K562 (cell line): Measurements from ENCODE around the gene P2RY13. TPM values are rescaled to one million over a fixed set of nuclear protein-coding genes. Genes with fewer than 3 reads are reported as not detected.

Experiments used
- ATAC-seq: fragments of 200-7000 bp; cut with Tn5 transposase; 3 replicates; pipeline ENCODE4 v1.9.1; 2020; ENCODE audit warnings: moderate library complexity
- BruUV-seq: library from RNA; stranded (reverse); fragments of 400-500 nt; replicated peaks from 2 replicates; lab custom pipeline; 2021; lab: Mats Ljungman, UMichigan
- CTCF ChIA-PET: fragments of 300-600 bp; formaldehyde crosslinking; extraction: SDS; loops from one replicate; lab custom pipeline; 2021; ENCODE audit warnings: low intra/inter-chr PET ratio; lab: Yijun Ruan, JAX
- POLR2A ChIA-PET: fragments of 300-600, 350-650 bp; sonication (Branson Sonifier 250); formaldehyde crosslinking; extraction: SDS; loops from one replicate; lab custom pipeline; 2021; ENCODE audit warnings: antibody characterized with exemption, inconsistent platforms; lab: Yijun Ruan, JAX
- DNase-seq, 4 experiments: peaks; one replicate each; pipeline versions ENCODE4 v3.0.0 to v3.0.0-alpha.2; 2011 to 2018; ENCODE audit warnings: low spot score in 3 of 4, mixed read lengths in 3 of 4; ENCODE audit errors: extremely low read depth in 1 of 4
- FAIRE-seq: peaks from 2 replicates; lab custom pipeline; 2011; peaks lifted over from hg19 to GRCh38; lab: Jason Lieb, UNC
- H2AFZ ChIP-seq: 2 replicates; pipeline ENCODE4 v1.6.0; 2011; ENCODE audit warnings: low read depth, low read length, control low read depth, inconsistent platforms
- H3K27ac ChIP-seq: fragments of 200-600 bp; 3 replicates; pipeline ENCODE4 v1.8.0; 2011; ENCODE audit warnings: low read depth, mild to moderate bottlenecking, control low read depth, inconsistent platforms, low read length, moderate library complexity, mixed read lengths; ENCODE audit errors: extremely low read depth
- H3K27me3 ChIP-seq, 2 experiments: fragments of 300-600 bp in 1 of 2; 2 replicates in 1 of 2; 3 replicates in 1 of 2; pipeline versions ENCODE4 v1.6.0 to v1.8.0; 2011; ENCODE audit warnings: inconsistent platforms in 2 of 2, low read length in 2 of 2, mild to moderate bottlenecking in 1 of 2, mixed read lengths in 1 of 2, moderate library complexity in 1 of 2; ENCODE audit not compliant: control insufficient read depth in 2 of 2, insufficient read depth in 2 of 2
- H3K36me3 ChIP-seq: fragments of 300-600 bp; 3 replicates; pipeline ENCODE4 v1.8.0; 2011; ENCODE audit warnings: mild to moderate bottlenecking, low read length, inconsistent platforms; ENCODE audit not compliant: control insufficient read depth, insufficient read depth
- H3K4me1 ChIP-seq, 2 experiments: fragments of 200-600 bp in 1 of 2; replicated peaks in 1 of 2; 2 replicates in 1 of 2; 3 replicates in 1 of 2; pipeline versions ENCODE4 v1.5.1 to v1.8.0; 2011; ENCODE audit warnings: inconsistent platforms in 2 of 2, low read length in 2 of 2, mild to moderate bottlenecking in 1 of 2, mixed read lengths in 1 of 2, moderate library complexity in 1 of 2; ENCODE audit not compliant: control insufficient read depth in 2 of 2, insufficient read depth in 2 of 2
- H3K4me2 ChIP-seq: 2 replicates; pipeline ENCODE4 v1.6.1; 2011; ENCODE audit warnings: low read length, control low read depth, inconsistent platforms, mixed read lengths; ENCODE audit not compliant: insufficient read depth
- H3K4me3 ChIP-seq: fragments of 200-600 bp; sonication (generic), shearing (Covaris generic); 2 replicates; pipeline ENCODE4 v1.5.1; 2016; ENCODE audit warnings: control low read depth, inconsistent platforms
- H3K79me2 ChIP-seq: fragments of 200-600 bp; 3 replicates; pipeline ENCODE4 v1.8.0; 2011; ENCODE audit warnings: low read length, inconsistent platforms; ENCODE audit not compliant: control insufficient read depth, insufficient read depth
- H3K9ac ChIP-seq, 2 experiments: 2 replicates each; pipeline versions ENCODE4 v1.6.0 to v1.6.1; 2011; ENCODE audit warnings: low read depth in 2 of 2, low read length in 2 of 2, control low read depth in 1 of 2, inconsistent platforms in 1 of 2, mild to moderate bottlenecking in 1 of 2, mixed read lengths in 1 of 2; ENCODE audit not compliant: insufficient read depth in 1 of 2
- H3K9me1 ChIP-seq: one replicate; pipeline ENCODE4 v1.6.0; 2011; ENCODE audit warnings: inconsistent platforms, mild to moderate bottlenecking, low read length, moderate library complexity; ENCODE audit not compliant: control insufficient read depth, insufficient read depth
- H3K9me3 ChIP-seq: replicated peaks from 2 replicates; pipeline ENCODE4 v1.5.1; 2011; ENCODE audit warnings: low read depth, low read length, inconsistent platforms; ENCODE audit not compliant: control insufficient read depth, insufficient read depth
- H4K20me1 ChIP-seq: replicated peaks from 2 replicates; pipeline ENCODE4 v1.6.1; 2011; ENCODE audit warnings: low read length, inconsistent platforms, mixed read lengths; ENCODE audit not compliant: control insufficient read depth, insufficient read depth
- HDAC6 ChIP-seq: IDR thresholded peaks from 2 replicates; pipeline ENCODE4 v1.6.1; 2012; ENCODE audit warnings: low read depth, mild to moderate bottlenecking, control low read depth, inconsistent platforms, low read length, moderate library complexity
- HLTF ChIP-seq: fragments of 450-650 bp; IDR thresholded peaks from 2 replicates; pipeline ENCODE4 v1.6.1; 2016
- NR4A1 ChIP-seq, 2 experiments: fragments of 250-450 bp in 1 of 2; fragments of 450-650 bp in 1 of 2; sonication (Bioruptor Pico) in 1 of 2; IDR thresholded peaks; 2 replicates each; pipeline versions ENCODE4 v1.4.0 to v1.6.1; 2016 to 2020; ENCODE audit warnings: mild to moderate bottlenecking in 2 of 2, missing compliant biosample characterization in 1 of 2, missing genetic modification characterization in 1 of 2, moderate library complexity in 1 of 2
- RAD21 ChIP-seq, 2 experiments: fragments of 250-450 bp in 1 of 2; fragments of 450-650 bp in 1 of 2; sonication (Bioruptor Pico) in 1 of 2; formaldehyde crosslinking in 1 of 2; IDR thresholded peaks in 1 of 2; conservative IDR thresholded peaks in 1 of 2; 2 replicates each; pipeline versions ENCODE4 v1.4.0 to v1.8.0; 2020 to 2022; ENCODE audit warnings: mild to moderate bottlenecking in 2 of 2, moderate library complexity in 1 of 2
- SMC3 ChIP-seq: conservative IDR thresholded peaks from 2 replicates; pipeline ENCODE4 v1.6.1; 2011; ENCODE audit warnings: low read depth, low read length, improper control_type of control experiment; ENCODE audit not compliant: insufficient read depth
- ZNF384 ChIP-seq: IDR thresholded peaks from 2 replicates; pipeline ENCODE4 v1.6.1; 2012; ENCODE audit warnings: low read depth, low read length, improper control_type of control experiment
- WGBS: fragments of 100-300 bp; shearing (Covaris generic); methylation state at CpG from one replicate; pipeline ENCODE4 v1.1.6; 2016; ENCODE audit warnings: low coverage, mixed read lengths; ENCODE audit not compliant: insufficient coverage; ENCODE audit errors: missing lambda C conversion rate; 5-methylcytosine and 5-hydroxymethylcytosine counted together
- in situ Hi-C: fragments of 300-500 bp; cut with MboI; formaldehyde crosslinking; loops from 4 replicates; pipeline ENCODE4 v1.15.0; 2018; ENCODE audit warnings: inconsistent platforms, mixed read lengths
- intact Hi-C: fragments of 100-400 bp; cut with micrococcal nuclease; formaldehyde crosslinking; loops from 2 replicates; pipeline ENCODE4 v1.14.2; 2022
- polyA plus RNA-seq, 8 experiments: library from polyadenylated mRNA; depleted of rRNA in 4 of 8; stranded (reverse) in 5 of 8; unstranded in 3 of 8; fragments of >200 nt; fragmentation: Nextera tagmentation in 2 of 8; fragmentation: Illumina TruSeq in 1 of 8; extraction: Ambion mirVana in 2 of 8; extraction: Trizol in 1 of 8; gene quantifications; 2 replicates each; pipeline versions ENCODE4 v1.2.1 to v1.2.3, GENCODE V29; 2011 to 2014; ENCODE audit warnings: inconsistent platforms in 1 of 8, missing spikeins in 1 of 8
- total RNA-seq, 7 experiments: library from RNA; depleted of rRNA in 6 of 7; stranded (reverse); fragments of >200 nt in 6 of 7; fragmentation: Illumina TruSeq in 2 of 7; extraction: Trizol in 2 of 7; gene quantifications; 2 replicates each; pipeline versions ENCODE4 v1.2.1 to v1.2.3, GENCODE V29; 2011 to 2021; ENCODE audit warnings: low replicate concordance in 1 of 7
- TF ChIP-seq, protein P1 (sequence below), 3 experiments: IDR thresholded peaks in 2 of 3; conservative IDR thresholded peaks in 1 of 3; 2 replicates each; pipeline ENCODE4 v1.5.1; 2011 to 2012; ENCODE audit warnings: low read length in 3 of 3, mild to moderate bottlenecking in 3 of 3, control low read depth in 2 of 3, improper control_type of control experiment in 1 of 3, inconsistent platforms in 1 of 3, low read depth in 1 of 3, mixed read lengths in 1 of 3, moderate library complexity in 1 of 3; ENCODE audit not compliant: insufficient read depth in 2 of 3
- TF ChIP-seq, protein P2 (sequence below): fragments of 450-650 bp; formaldehyde crosslinking; IDR thresholded peaks from 2 replicates; pipeline ENCODE4 v1.4.0; 2020; ENCODE audit warnings: mild to moderate bottlenecking, moderate library complexity
- TF ChIP-seq, protein P3 (sequence below), 2 experiments: fragments of 450-650 bp; formaldehyde crosslinking in 1 of 2; IDR thresholded peaks; 2 replicates each; pipeline versions ENCODE4 v1.4.0 to v1.6.1; 2014 to 2020; ENCODE audit warnings: mild to moderate bottlenecking in 2 of 2, borderline replicate concordance in 1 of 2, low read depth in 1 of 2

P2RY13 gene
- total and polyA plus RNA-seq, 9 of the 15 experiments (the other 6 are each of a cell fraction or from before 2014, with no cell fraction given) = not detected

DNA sequence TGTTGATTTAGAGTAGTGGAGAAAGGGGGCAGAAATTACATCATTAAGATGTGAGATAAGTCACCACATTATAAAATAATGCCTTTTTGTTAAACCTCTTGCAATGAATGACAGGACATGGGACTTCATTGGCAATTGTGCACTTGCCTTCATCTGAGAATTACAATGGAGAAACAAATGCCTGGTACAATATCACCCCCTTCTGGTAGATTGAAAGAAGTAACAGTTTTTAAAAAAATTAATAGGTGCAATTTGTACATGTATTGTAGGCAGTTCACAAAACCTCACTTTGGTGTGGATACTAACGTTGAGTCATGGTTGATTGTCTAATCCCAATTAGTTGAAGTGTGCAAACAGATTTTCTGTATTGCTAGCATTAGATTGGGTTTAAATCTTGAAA, 46.4 kb downstream of the P2RY13 start:
- Histone ChIP-seq H3K4me1 (no peaks in the 10 kb centered on the region; a peak in 2 of 5 replicates), H3K9me1 (no peaks in the 10 kb centered on the region), H3K27ac (no peak overlapping the region), H2AFZ (no peak overlapping the region), H3K4me2 (no peak overlapping the region), H3K9ac (no peak overlapping the region), H3K27me3 (no peaks in the 10 kb centered on the region), H4K20me1 (no peaks in the 10 kb centered on the region), H3K79me2 (no peaks in the 10 kb centered on the region), H3K4me3 (no peak overlapping the region), H3K36me3 (no peaks in the 10 kb centered on the region), H3K9me3 (no peaks in the 10 kb centered on the region)
- ATAC-seq = peak; percentile 59; the same call in 2 of the 3 replicates
- WGBS = 0% methylated on average over 1 of the region's 1 CpG
- CTCF ChIA-PET = interaction anchor here (0.6 to 2.8 kb wide), 7 partner anchors 55 to 1719 kb away, joined by 3 to 23 read pairs (median 4); no protein-coding TSS in a partner anchor
- DNase-seq = peak; percentile 41 to 51 (median 47)
- in situ Hi-C loops = loop anchor here (10.0 kb wide), 1 partner anchor 118 kb away; no protein-coding TSS in a partner anchor
- TF ChIP-seq, protein P1, sequence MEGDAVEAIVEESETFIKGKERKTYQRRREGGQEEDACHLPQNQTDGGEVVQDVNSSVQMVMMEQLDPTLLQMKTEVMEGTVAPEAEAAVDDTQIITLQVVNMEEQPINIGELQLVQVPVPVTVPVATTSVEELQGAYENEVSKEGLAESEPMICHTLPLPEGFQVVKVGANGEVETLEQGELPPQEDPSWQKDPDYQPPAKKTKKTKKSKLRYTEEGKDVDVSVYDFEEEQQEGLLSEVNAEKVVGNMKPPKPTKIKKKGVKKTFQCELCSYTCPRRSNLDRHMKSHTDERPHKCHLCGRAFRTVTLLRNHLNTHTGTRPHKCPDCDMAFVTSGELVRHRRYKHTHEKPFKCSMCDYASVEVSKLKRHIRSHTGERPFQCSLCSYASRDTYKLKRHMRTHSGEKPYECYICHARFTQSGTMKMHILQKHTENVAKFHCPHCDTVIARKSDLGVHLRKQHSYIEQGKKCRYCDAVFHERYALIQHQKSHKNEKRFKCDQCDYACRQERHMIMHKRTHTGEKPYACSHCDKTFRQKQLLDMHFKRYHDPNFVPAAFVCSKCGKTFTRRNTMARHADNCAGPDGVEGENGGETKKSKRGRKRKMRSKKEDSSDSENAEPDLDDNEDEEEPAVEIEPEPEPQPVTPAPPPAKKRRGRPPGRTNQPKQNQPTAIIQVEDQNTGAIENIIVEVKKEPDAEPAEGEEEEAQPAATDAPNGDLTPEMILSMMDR (IDR thresholded peaks at IDR 0.05 in 2 of 3, conservative IDR thresholded peaks at IDR 0.05 in 1 of 3; ENCODE audit: insufficient read depth in 2 of 3, low read depth in 1 of 3, low read length in 3 of 3) = peak; percentile 47 to 81 (median 54); a peak in 4 of 6 replicates
- TF ChIP-seq NR4A1 (CRISPR knock-in tag; IDR thresholded peaks at IDR 0.05) = no peak
- no peak for TF ChIP-seq NR4A1 (tag; IDR thresholded peaks at IDR 0.05)
- peak; percentile 57 for TF ChIP-seq ZNF384
- peak; percentile 83 to 85 for TF ChIP-seq RAD21 (CRISPR knock-in tag; conservative IDR thresholded peaks at IDR 0.05 in 1 of 2, IDR thresholded peaks at IDR 0.05 in 1 of 2)
- no peak for TF ChIP-seq HDAC6
- TF ChIP-seq SMC3 = peak; percentile 51
- TF ChIP-seq, protein P2, sequence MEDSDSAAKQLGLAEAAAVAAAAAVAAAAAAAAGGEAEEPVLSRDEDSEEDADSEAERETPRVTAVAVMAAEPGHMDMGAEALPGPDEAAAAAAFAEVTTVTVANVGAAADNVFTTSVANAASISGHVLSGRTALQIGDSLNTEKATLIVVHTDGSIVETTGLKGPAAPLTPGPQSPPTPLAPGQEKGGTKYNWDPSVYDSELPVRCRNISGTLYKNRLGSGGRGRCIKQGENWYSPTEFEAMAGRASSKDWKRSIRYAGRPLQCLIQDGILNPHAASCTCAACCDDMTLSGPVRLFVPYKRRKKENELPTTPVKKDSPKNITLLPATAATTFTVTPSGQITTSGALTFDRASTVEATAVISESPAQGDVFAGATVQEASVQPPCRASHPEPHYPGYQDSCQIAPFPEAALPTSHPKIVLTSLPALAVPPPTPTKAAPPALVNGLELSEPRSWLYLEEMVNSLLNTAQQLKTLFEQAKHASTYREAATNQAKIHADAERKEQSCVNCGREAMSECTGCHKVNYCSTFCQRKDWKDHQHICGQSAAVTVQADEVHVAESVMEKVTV (CRISPR knock-in tag) = peak; percentile 57
- TF ChIP-seq, protein P3, sequence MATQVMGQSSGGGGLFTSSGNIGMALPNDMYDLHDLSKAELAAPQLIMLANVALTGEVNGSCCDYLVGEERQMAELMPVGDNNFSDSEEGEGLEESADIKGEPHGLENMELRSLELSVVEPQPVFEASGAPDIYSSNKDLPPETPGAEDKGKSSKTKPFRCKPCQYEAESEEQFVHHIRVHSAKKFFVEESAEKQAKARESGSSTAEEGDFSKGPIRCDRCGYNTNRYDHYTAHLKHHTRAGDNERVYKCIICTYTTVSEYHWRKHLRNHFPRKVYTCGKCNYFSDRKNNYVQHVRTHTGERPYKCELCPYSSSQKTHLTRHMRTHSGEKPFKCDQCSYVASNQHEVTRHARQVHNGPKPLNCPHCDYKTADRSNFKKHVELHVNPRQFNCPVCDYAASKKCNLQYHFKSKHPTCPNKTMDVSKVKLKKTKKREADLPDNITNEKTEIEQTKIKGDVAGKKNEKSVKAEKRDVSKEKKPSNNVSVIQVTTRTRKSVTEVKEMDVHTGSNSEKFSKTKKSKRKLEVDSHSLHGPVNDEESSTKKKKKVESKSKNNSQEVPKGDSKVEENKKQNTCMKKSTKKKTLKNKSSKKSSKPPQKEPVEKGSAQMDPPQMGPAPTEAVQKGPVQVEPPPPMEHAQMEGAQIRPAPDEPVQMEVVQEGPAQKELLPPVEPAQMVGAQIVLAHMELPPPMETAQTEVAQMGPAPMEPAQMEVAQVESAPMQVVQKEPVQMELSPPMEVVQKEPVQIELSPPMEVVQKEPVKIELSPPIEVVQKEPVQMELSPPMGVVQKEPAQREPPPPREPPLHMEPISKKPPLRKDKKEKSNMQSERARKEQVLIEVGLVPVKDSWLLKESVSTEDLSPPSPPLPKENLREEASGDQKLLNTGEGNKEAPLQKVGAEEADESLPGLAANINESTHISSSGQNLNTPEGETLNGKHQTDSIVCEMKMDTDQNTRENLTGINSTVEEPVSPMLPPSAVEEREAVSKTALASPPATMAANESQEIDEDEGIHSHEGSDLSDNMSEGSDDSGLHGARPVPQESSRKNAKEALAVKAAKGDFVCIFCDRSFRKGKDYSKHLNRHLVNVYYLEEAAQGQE (IDR thresholded peaks at IDR 0.05; ENCODE audit: borderline replicate concordance) = peak; percentile 62; the same call in 1 of the 2 replicates
- TF ChIP-seq, protein P3 (CRISPR knock-in tag; IDR thresholded peaks at IDR 0.05; ENCODE audit: low read depth) = no peak
- no peak for TF ChIP-seq HLTF
- BruUV-seq = no TSS peak
- POLR2A ChIA-PET = no interaction called here
- intact Hi-C loops = loop anchor here (1.0 to 5.0 kb wide), 3 partner anchors 56 to 496 kb away; no protein-coding TSS in a partner anchor
- peak; percentile 62 for FAIRE-seq
